SK-N-SH treated with all-trans-retinoic acid at 6 μM for 48 hours (cell line): ENCODE data around the gene CCDC40.

Experiments used
- ATAC-seq: fragments of 200-7000 bp; cut with Tn5 transposase; 3 replicates; pipeline ENCODE4 v1.9.1; 2020; ENCODE audit warnings: mild to moderate bottlenecking, moderate library complexity
- ARNTL ChIP-seq: fragments of 450-650 bp; formaldehyde crosslinking; IDR thresholded peaks from 2 replicates; pipeline ENCODE4 v1.5.0; 2020; ENCODE audit warnings: low read depth, mild to moderate bottlenecking, moderate library complexity, borderline replicate concordance
- BACH2 ChIP-seq: fragments of 250-450 bp; sonication (Bioruptor Pico); IDR thresholded peaks from 2 replicates; pipeline ENCODE4 v1.9.0; 2021; ENCODE audit warnings: mild to moderate bottlenecking, borderline replicate concordance
- CSDC2 ChIP-seq: fragments of 250-450 bp; sonication (Bioruptor Pico); IDR thresholded peaks from 2 replicates; pipeline ENCODE4 v1.5.0; 2020; ENCODE audit warnings: mild to moderate bottlenecking, moderate library complexity
- ESRRG ChIP-seq: fragments of 250-450 bp; sonication (Bioruptor Pico); IDR thresholded peaks from 2 replicates; pipeline ENCODE4 v1.6.1; 2021; ENCODE audit warnings: mild to moderate bottlenecking
- ISL1 ChIP-seq: fragments of 250-450 bp; sonication (Bioruptor Pico); IDR thresholded peaks from 2 replicates; pipeline ENCODE4 v2.1.2; 2022; ENCODE audit warnings: mild to moderate bottlenecking, moderate library complexity
- PPARA ChIP-seq: fragments of 250-450 bp; sonication (Bioruptor Pico); IDR thresholded peaks from 2 replicates; pipeline ENCODE4 v1.5.0; 2020; ENCODE audit warnings: mild to moderate bottlenecking, borderline replicate concordance
- RARB ChIP-seq: fragments of 250-450 bp; sonication (Bioruptor Pico); IDR thresholded peaks from 2 replicates; pipeline ENCODE4 v1.8.0; 2021; ENCODE audit warnings: mild to moderate bottlenecking, moderate library complexity
- SNAI2 ChIP-seq: fragments of 250-450 bp; sonication (Bioruptor Pico); IDR thresholded peaks from 2 replicates; pipeline ENCODE4 v1.5.0; 2020; ENCODE audit warnings: mild to moderate bottlenecking, moderate library complexity
- TCF4 ChIP-seq: fragments of 250-450 bp; sonication (Bioruptor Pico); IDR thresholded peaks from 2 replicates; pipeline ENCODE4 v1.8.0; 2021; ENCODE audit warnings: mild to moderate bottlenecking, moderate library complexity, borderline replicate concordance
- TOX ChIP-seq: fragments of 250-450 bp; sonication (Bioruptor Pico); IDR thresholded peaks from 2 replicates; pipeline ENCODE4 v1.8.0; 2021; ENCODE audit warnings: mild to moderate bottlenecking, moderate library complexity, borderline replicate concordance
- TSHZ2 ChIP-seq: fragments of 250-450 bp; sonication (Bioruptor Pico); IDR thresholded peaks from 2 replicates; pipeline ENCODE4 v1.5.0; 2020; ENCODE audit warnings: mild to moderate bottlenecking, moderate library complexity
- ZC3H10 ChIP-seq: fragments of 250-450 bp; sonication (Bioruptor Pico); IDR thresholded peaks from 2 replicates; pipeline ENCODE4 v1.5.1; 2021; ENCODE audit warnings: mild to moderate bottlenecking, moderate library complexity
- ZFP3 ChIP-seq: fragments of 250-450 bp; sonication (Bioruptor Pico); IDR thresholded peaks from 2 replicates; pipeline ENCODE4 v1.5.0; 2020; ENCODE audit warnings: mild to moderate bottlenecking, moderate library complexity
- ZFP30 ChIP-seq: fragments of 450-650 bp; formaldehyde crosslinking; IDR thresholded peaks from 2 replicates; pipeline ENCODE4 v1.5.0; 2022; ENCODE audit warnings: mild to moderate bottlenecking, moderate library complexity
- ZNF70 ChIP-seq: fragments of 450-650 bp; formaldehyde crosslinking; IDR thresholded peaks from 2 replicates; pipeline ENCODE4 v1.5.0; 2020; ENCODE audit warnings: mild to moderate bottlenecking, moderate library complexity
- ZNF8 ChIP-seq: fragments of 450-650 bp; formaldehyde crosslinking; IDR thresholded peaks from 2 replicates; pipeline ENCODE4 v1.5.0; 2020; ENCODE audit warnings: mild to moderate bottlenecking, moderate library complexity
- TF ChIP-seq, protein P1 (sequence below): fragments of 250-450 bp; sonication (Bioruptor Pico); IDR thresholded peaks from 2 replicates; pipeline ENCODE4 v1.5.1; 2020; ENCODE audit warnings: low read depth, mild to moderate bottlenecking, moderate library complexity
- TF ChIP-seq, protein P2 (sequence below): fragments of 250-450 bp; sonication (Bioruptor Pico); IDR thresholded peaks from 2 replicates; pipeline ENCODE4 v1.5.1; 2021; ENCODE audit warnings: mild to moderate bottlenecking, moderate library complexity
- TF ChIP-seq, protein P3 (sequence below): fragments of 250-450 bp; sonication (Bioruptor Pico); IDR thresholded peaks from 2 replicates; pipeline ENCODE4 v1.8.0; 2020; ENCODE audit warnings: mild to moderate bottlenecking, moderate library complexity, borderline replicate concordance
- TF ChIP-seq, protein P4 (sequence below): fragments of 250-450 bp; sonication (Bioruptor Pico); IDR thresholded peaks from 2 replicates; pipeline ENCODE4 v1.8.0; 2021; ENCODE audit warnings: low read depth, mild to moderate bottlenecking, moderate library complexity, borderline replicate concordance

The CCDC40 gene

GRCh38 chr17:80107231-80108021, 71.0 kb downstream of the CCDC40 start:
- TF ChIP-seq SNAI2 (no peak), ZC3H10 (CRISPR knock-in tag) (no peak), RARB (CRISPR knock-in tag) (no peak), ZFP30 (CRISPR knock-in tag) (no peak), BACH2 (CRISPR knock-in tag) (no peak), ZNF70 (CRISPR knock-in tag) (no peak), TCF4 (CRISPR knock-in tag) (no peak), PPARA (CRISPR knock-in tag) (no peak), ESRRG (CRISPR knock-in tag) (no peak), ARNTL (CRISPR knock-in tag) (no peak), ZNF8 (no peak), TSHZ2 (CRISPR knock-in tag) (no peak), TOX (CRISPR knock-in tag) (no peak), ISL1 (CRISPR knock-in tag) (no peak)
- TF ChIP-seq, protein P1, sequence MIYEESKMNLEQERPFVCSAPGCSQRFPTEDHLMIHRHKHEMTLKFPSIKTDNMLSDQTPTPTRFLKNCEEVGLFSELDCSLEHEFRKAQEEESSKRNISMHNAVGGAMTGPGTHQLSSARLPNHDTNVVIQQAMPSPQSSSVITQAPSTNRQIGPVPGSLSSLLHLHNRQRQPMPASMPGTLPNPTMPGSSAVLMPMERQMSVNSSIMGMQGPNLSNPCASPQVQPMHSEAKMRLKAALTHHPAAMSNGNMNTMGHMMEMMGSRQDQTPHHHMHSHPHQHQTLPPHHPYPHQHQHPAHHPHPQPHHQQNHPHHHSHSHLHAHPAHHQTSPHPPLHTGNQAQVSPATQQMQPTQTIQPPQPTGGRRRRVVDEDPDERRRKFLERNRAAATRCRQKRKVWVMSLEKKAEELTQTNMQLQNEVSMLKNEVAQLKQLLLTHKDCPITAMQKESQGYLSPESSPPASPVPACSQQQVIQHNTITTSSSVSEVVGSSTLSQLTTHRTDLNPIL, result no peak
- TF ChIP-seq, protein P2, sequence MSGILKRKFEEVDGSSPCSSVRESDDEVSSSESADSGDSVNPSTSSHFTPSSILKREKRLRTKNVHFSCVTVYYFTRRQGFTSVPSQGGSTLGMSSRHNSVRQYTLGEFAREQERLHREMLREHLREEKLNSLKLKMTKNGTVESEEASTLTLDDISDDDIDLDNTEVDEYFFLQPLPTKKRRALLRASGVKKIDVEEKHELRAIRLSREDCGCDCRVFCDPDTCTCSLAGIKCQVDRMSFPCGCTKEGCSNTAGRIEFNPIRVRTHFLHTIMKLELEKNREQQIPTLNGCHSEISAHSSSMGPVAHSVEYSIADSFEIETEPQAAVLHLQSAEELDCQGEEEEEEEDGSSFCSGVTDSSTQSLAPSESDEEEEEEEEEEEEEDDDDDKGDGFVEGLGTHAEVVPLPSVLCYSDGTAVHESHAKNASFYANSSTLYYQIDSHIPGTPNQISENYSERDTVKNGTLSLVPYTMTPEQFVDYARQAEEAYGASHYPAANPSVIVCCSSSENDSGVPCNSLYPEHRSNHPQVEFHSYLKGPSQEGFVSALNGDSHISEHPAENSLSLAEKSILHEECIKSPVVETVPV (CRISPR knock-in tag), result no peak
- TF ChIP-seq, protein P3, sequence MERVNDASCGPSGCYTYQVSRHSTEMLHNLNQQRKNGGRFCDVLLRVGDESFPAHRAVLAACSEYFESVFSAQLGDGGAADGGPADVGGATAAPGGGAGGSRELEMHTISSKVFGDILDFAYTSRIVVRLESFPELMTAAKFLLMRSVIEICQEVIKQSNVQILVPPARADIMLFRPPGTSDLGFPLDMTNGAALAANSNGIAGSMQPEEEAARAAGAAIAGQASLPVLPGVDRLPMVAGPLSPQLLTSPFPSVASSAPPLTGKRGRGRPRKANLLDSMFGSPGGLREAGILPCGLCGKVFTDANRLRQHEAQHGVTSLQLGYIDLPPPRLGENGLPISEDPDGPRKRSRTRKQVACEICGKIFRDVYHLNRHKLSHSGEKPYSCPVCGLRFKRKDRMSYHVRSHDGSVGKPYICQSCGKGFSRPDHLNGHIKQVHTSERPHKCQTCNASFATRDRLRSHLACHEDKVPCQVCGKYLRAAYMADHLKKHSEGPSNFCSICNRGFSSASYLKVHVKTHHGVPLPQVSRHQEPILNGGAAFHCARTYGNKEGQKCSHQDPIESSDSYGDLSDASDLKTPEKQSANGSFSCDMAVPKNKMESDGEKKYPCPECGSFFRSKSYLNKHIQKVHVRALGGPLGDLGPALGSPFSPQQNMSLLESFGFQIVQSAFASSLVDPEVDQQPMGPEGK, result no peak
- TF ChIP-seq, protein P4, sequence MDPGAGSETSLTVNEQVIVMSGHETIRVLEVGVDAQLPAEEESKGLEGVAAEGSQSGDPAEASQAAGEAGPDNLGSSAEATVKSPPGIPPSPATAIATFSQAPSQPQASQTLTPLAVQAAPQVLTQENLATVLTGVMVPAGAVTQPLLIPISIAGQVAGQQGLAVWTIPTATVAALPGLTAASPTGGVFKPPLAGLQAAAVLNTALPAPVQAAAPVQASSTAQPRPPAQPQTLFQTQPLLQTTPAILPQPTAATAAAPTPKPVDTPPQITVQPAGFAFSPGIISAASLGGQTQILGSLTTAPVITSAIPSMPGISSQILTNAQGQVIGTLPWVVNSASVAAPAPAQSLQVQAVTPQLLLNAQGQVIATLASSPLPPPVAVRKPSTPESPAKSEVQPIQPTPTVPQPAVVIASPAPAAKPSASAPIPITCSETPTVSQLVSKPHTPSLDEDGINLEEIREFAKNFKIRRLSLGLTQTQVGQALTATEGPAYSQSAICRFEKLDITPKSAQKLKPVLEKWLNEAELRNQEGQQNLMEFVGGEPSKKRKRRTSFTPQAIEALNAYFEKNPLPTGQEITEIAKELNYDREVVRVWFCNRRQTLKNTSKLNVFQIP (CRISPR knock-in tag), result no peak
- ATAC-seq, result no peak

- no peak for ATAC-seq
- TF ChIP-seq CSDC2, result no peak
- TF ChIP-seq ARNTL (CRISPR knock-in tag), result no peak
- TF ChIP-seq ZFP3 (CRISPR knock-in tag), result no peak
- TF ChIP-seq, protein P4 (CRISPR knock-in tag), result no peak
- no peak for TF ChIP-seq ZNF70 (CRISPR knock-in tag)
- no peak for TF ChIP-seq ZNF8
- TF ChIP-seq, protein P3, result no peak
- no peak for TF ChIP-seq TSHZ2 (CRISPR knock-in tag)
Observed at GRCh38 chr17:80108036-80108971, 71.9 kb downstream of the CCDC40 start.
